GM23338 (cell line): ENCODE measurements around the gene RPN1. TPM values are rescaled to one million over a fixed set of nuclear protein-coding genes. Genes with fewer than 3 reads are reported as not detected.

Experiments
- ATAC-seq: fragments of 200-7000 bp; cut with Tn5 transposase; 3 replicates; pipeline ENCODE4 v1.9.1; 2020
- DNase-seq: peaks from one replicate; pipeline ENCODE4 v3.0.0-alpha.2; 2015; ENCODE audit warnings: low spot score
- H2AFZ ChIP-seq: fragments of 200-600 bp; sonication (generic); 2 replicates; pipeline ENCODE4 v1.8.0; 2016; ENCODE audit warnings: antibody characterized with exemption, mild to moderate bottlenecking, moderate library complexity
- H3F3A ChIP-seq: fragments of 200-600 bp; sonication (generic); replicated peaks from 2 replicates; pipeline ENCODE4 v1.8.0; 2017; ENCODE audit warnings: antibody characterized with exemption, mixed run types, low read depth
- H3K27ac ChIP-seq: fragments of 200-600 bp; sonication (generic); 2 replicates; pipeline ENCODE4 v1.6.1; 2016; ENCODE audit warnings: low read depth
- H3K27me3 ChIP-seq: fragments of 200-600 bp; sonication (generic); 2 replicates; pipeline ENCODE4 v1.8.0; 2016; ENCODE audit warnings: mild to moderate bottlenecking, mixed run types, moderate library complexity; ENCODE audit not compliant: insufficient read depth
- H3K36me3 ChIP-seq: fragments of 200-600 bp; sonication (generic); 2 replicates; pipeline ENCODE4 v1.8.0; 2016; ENCODE audit warnings: mild to moderate bottlenecking; ENCODE audit not compliant: insufficient read depth
- H3K4me1 ChIP-seq: fragments of 200-600 bp; sonication (generic); 2 replicates; pipeline ENCODE4 v1.8.0; 2016; ENCODE audit warnings: mild to moderate bottlenecking, moderate library complexity; ENCODE audit not compliant: insufficient read depth
- H3K4me2 ChIP-seq: fragments of 200-600 bp; sonication (generic); 2 replicates; pipeline ENCODE4 v1.7.1; 2017; ENCODE audit warnings: mixed run types
- H3K4me3 ChIP-seq: fragments of 200-600 bp; sonication (generic); 2 replicates; pipeline ENCODE4 v1.6.1; 2016; ENCODE audit warnings: mixed run types
- H3K79me2 ChIP-seq: fragments of 200-600 bp; sonication (generic); replicated peaks from 2 replicates; pipeline ENCODE4 v1.8.0; 2017; ENCODE audit warnings: mild to moderate bottlenecking; ENCODE audit not compliant: insufficient read depth
- H3K9me2 ChIP-seq: fragments of 200-600 bp; sonication (generic); 2 replicates; pipeline ENCODE4 v1.8.0; 2017; ENCODE audit not compliant: insufficient read depth
- H4K20me1 ChIP-seq: fragments of 200-600 bp; sonication (generic); replicated peaks from 2 replicates; pipeline ENCODE4 v1.8.0; 2017; ENCODE audit warnings: mild to moderate bottlenecking; ENCODE audit not compliant: insufficient read depth
- H3K27ac Mint-ChIP-seq: 2 replicates; pipeline ENCODE4 v1.8.0; 2020; ENCODE audit warnings: inconsistent platforms, mild to moderate bottlenecking, moderate library complexity, mixed read lengths
- H3K27me3 Mint-ChIP-seq: 3 replicates; pipeline ENCODE4 v1.8.0; 2022; ENCODE audit warnings: low read depth, mild to moderate bottlenecking, moderate library complexity, mixed read lengths, inconsistent platforms; ENCODE audit not compliant: insufficient read depth, poor library complexity
- H3K36me3 Mint-ChIP-seq: 3 replicates; pipeline ENCODE4 v1.8.0; 2021; ENCODE audit warnings: low read depth, mild to moderate bottlenecking, inconsistent platforms, moderate library complexity, mixed read lengths
- H3K4me1 Mint-ChIP-seq: 3 replicates; pipeline ENCODE4 v1.8.0; 2020; ENCODE audit warnings: mild to moderate bottlenecking, inconsistent platforms, mixed read lengths
- H3K4me3 Mint-ChIP-seq: 3 replicates; pipeline ENCODE4 v1.8.0; 2021; ENCODE audit warnings: moderate library complexity, mild to moderate bottlenecking, inconsistent platforms, mixed read lengths
- H3K9me3 Mint-ChIP-seq: 3 replicates; pipeline ENCODE4 v1.8.0; 2020; ENCODE audit warnings: moderate library complexity, mild to moderate bottlenecking, inconsistent platforms, mixed read lengths
- CREB1 ChIP-seq: fragments of 250-450 bp; sonication (Bioruptor Pico); IDR thresholded peaks from 2 replicates; pipeline ENCODE4 v1.5.0; 2020; ENCODE audit warnings: low read depth, mild to moderate bottlenecking, moderate library complexity
- ETS1 ChIP-seq: IDR thresholded peaks from 2 replicates; pipeline ENCODE4 v1.6.1; 2016; ENCODE audit warnings: antibody characterized with exemption
- EZH2 ChIP-seq: fragments of 200-600 bp; sonication (generic); IDR thresholded peaks from one replicate; pipeline ENCODE4 v1.8.0; 2017; ENCODE audit warnings: antibody characterized with exemption, mild to moderate bottlenecking, low read depth; ENCODE audit not compliant: unreplicated experiment
- EZH2phosphoT487 ChIP-seq: fragments of 200-600 bp; sonication (generic); IDR thresholded peaks from one replicate; pipeline ENCODE4 v1.8.1; 2018; ENCODE audit warnings: antibody characterized with exemption; ENCODE audit not compliant: unreplicated experiment
- JUNB ChIP-seq: IDR thresholded peaks from one replicate; pipeline ENCODE4 v1.6.1; 2016; ENCODE audit warnings: antibody characterized with exemption; ENCODE audit not compliant: unreplicated experiment
- NANOG ChIP-seq: IDR thresholded peaks from 2 replicates; pipeline ENCODE4 v1.6.1; 2016; ENCODE audit warnings: antibody characterized with exemption, borderline replicate concordance
- POLR2AphosphoS5 ChIP-seq: IDR thresholded peaks from 2 replicates; pipeline ENCODE4 v1.6.1; 2016; ENCODE audit warnings: antibody characterized with exemption, low read depth
- STAT1 ChIP-seq: IDR thresholded peaks from one replicate; pipeline ENCODE4 v1.6.1; 2016; ENCODE audit warnings: antibody characterized with exemption; ENCODE audit not compliant: unreplicated experiment
- ZNF114 ChIP-seq: fragments of 250-450 bp; sonication (Bioruptor Pico); IDR thresholded peaks from 2 replicates; pipeline ENCODE4 v1.5.0; 2020; ENCODE audit warnings: mild to moderate bottlenecking, moderate library complexity
- ZNF331 ChIP-seq: fragments of 250-450 bp; sonication (Bioruptor Pico); IDR thresholded peaks from 2 replicates; pipeline ENCODE4 v1.5.0; 2020; ENCODE audit warnings: low read depth, mild to moderate bottlenecking, moderate library complexity
- ZNF462 ChIP-seq: fragments of 250-450 bp; sonication (Bioruptor Pico); IDR thresholded peaks from 2 replicates; pipeline ENCODE4 v1.5.0; 2020; ENCODE audit warnings: mild to moderate bottlenecking, moderate library complexity
- polyA plus RNA-seq: library from polyadenylated mRNA; unstranded; fragments of >200 nt; fragmentation: Nextera tagmentation; extraction: Ambion mirVana; gene quantifications from 2 replicates; pipeline ENCODE4 v1.2.1, GENCODE V29; 2016
- total RNA-seq: library from RNA; depleted of rRNA; stranded (reverse); fragments of >200 nt; shearing (Covaris generic); gene quantifications from 2 replicates; pipeline ENCODE4 v1.2.3, GENCODE V29; 2014
- TF ChIP-seq, protein P1 (sequence below): IDR thresholded peaks from one replicate; pipeline ENCODE4 v1.6.1; 2018; ENCODE audit warnings: antibody characterized with exemption; ENCODE audit not compliant: unreplicated experiment

Gene RPN1
- total and polyA plus RNA-seq, 2 experiments from 2014 or later, result 111 to 231 TPM

DNA sequence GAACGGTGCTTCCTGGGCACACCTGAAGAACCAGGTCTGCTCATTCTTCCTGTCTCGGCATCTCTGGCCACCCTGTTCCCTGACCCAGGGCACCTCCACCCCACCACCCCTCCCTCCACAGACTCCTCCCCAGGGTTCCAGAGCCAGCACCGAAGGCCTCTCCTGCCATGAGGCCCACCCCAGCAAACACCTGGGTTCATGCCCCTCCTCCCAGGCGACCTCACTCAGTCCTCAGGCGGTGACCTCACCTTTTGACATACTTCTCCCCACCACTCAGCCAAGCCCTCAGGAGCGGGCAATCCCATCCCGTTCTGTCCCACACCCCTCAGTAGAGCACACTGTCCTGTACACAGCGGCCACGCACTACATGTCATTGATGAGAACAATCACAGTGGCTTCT lies 72.3 kb downstream of the RPN1 start:
- Histone ChIP-seq H3K4me2 (no peak overlapping the region), H3K4me3 (no peak overlapping the region), H3K27ac (no peak overlapping the region), H3K9me2 (no peaks in the 10 kb centered on the region), H3K4me1 (no peaks in the 10 kb centered on the region), H3K79me2 (no peaks in the 10 kb centered on the region), H3K27me3 (no peaks in the 10 kb centered on the region), H2AFZ (no peak overlapping the region), H3F3A (no peaks in the 10 kb centered on the region), H3K36me3 (no peaks in the 10 kb centered on the region), H4K20me1 (no peaks in the 10 kb centered on the region)
- H3K36me3 Mint-ChIP-seq, result 0 out of 3 replicates have a peak, but pooled peaks cover 3% of the 10 kb centered on the region
- DNase-seq, result no peak
- peak; percentile 45 for ATAC-seq
- peaks cover 15% of the 10 kb centered on the region for H3K27me3 Mint-ChIP-seq
- H3K9me3 Mint-ChIP-seq, result peaks cover 13% of the 10 kb centered on the region; the same call in 2 of the 3 replicates
- H3K4me3 Mint-ChIP-seq, result no peak overlapping the region
- peaks cover 19% of the 10 kb centered on the region for H3K4me1 Mint-ChIP-seq
- H3K27ac Mint-ChIP-seq, result no peak overlapping the region
- no peak for TF ChIP-seq ZNF114 (CRISPR knock-in tag)
- TF ChIP-seq POLR2AphosphoS5, result no peak
- TF ChIP-seq NANOG, result no peak

DNA sequence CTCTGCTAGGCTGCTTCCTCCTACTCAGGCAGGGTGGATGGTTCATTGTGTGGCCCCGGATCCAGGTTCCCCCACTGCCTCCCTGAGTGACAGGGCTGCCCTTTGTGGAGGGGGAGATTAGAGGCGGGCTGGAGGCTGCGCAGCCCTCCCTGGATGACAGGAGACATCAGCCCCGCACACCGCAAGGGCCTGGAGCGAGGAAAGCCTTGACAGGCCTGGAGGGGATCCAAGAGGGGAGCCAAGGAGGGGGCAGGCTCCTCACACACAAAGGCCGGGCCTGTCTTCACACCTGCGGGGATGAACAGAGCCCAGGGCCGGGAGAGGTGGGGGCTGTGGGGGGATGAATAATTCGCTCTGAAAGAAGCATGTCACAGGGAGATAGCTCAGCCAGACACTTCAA lies 72.9 kb downstream of the RPN1 start:
- Histone ChIP-seq H3K36me3 (no peaks in the 10 kb centered on the region), H3K4me3 (no peak overlapping the region), H3K4me2 (no peak overlapping the region), H3F3A (no peaks in the 10 kb centered on the region), H3K4me1 (no peaks in the 10 kb centered on the region), H4K20me1 (no peaks in the 10 kb centered on the region), H3K27me3 (no peaks in the 10 kb centered on the region), H3K79me2 (no peaks in the 10 kb centered on the region), H2AFZ (no peak overlapping the region), H3K27ac (no peak overlapping the region), H3K9me2 (no peaks in the 10 kb centered on the region)
- no peak for DNase-seq
- Mint-ChIP-seq H3K27me3 (peaks cover 17% of the 10 kb centered on the region), H3K4me3 (no peak overlapping the region), H3K36me3 (0 out of 3 replicates have a peak, but pooled peaks cover 3% of the 10 kb centered on the region), H3K9me3 (peaks cover 13% of the 10 kb centered on the region; the same call in 2 of the 3 replicates), H3K4me1 (peaks cover 19% of the 10 kb centered on the region), H3K27ac (no peak overlapping the region)
- ATAC-seq, result peak; percentile 71
- TF ChIP-seq NANOG (no peak), CREB1 (CRISPR knock-in tag) (no peak), ZNF331 (CRISPR knock-in tag) (no peak), ETS1 (no peak), ZNF462 (CRISPR knock-in tag) (no peak), ZNF114 (CRISPR knock-in tag) (no peak), EZH2phosphoT487 (no peak), POLR2AphosphoS5 (no peak), EZH2 (no peak), JUNB (no peak), STAT1 (no peak)
- TF ChIP-seq, protein P1, sequence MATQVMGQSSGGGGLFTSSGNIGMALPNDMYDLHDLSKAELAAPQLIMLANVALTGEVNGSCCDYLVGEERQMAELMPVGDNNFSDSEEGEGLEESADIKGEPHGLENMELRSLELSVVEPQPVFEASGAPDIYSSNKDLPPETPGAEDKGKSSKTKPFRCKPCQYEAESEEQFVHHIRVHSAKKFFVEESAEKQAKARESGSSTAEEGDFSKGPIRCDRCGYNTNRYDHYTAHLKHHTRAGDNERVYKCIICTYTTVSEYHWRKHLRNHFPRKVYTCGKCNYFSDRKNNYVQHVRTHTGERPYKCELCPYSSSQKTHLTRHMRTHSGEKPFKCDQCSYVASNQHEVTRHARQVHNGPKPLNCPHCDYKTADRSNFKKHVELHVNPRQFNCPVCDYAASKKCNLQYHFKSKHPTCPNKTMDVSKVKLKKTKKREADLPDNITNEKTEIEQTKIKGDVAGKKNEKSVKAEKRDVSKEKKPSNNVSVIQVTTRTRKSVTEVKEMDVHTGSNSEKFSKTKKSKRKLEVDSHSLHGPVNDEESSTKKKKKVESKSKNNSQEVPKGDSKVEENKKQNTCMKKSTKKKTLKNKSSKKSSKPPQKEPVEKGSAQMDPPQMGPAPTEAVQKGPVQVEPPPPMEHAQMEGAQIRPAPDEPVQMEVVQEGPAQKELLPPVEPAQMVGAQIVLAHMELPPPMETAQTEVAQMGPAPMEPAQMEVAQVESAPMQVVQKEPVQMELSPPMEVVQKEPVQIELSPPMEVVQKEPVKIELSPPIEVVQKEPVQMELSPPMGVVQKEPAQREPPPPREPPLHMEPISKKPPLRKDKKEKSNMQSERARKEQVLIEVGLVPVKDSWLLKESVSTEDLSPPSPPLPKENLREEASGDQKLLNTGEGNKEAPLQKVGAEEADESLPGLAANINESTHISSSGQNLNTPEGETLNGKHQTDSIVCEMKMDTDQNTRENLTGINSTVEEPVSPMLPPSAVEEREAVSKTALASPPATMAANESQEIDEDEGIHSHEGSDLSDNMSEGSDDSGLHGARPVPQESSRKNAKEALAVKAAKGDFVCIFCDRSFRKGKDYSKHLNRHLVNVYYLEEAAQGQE, result no peak
